A549 (cell line): ENCODE data around the gene MYBL2. TPM values are rescaled to one million over a fixed set of nuclear protein-coding genes. Genes with fewer than 3 reads are reported as not detected.

Experiments
- ATAC-seq, 2 experiments: fragments of 200-7000 bp in 1 of 2; fragments of >200 bp in 1 of 2; cut with Nextera tagmentation in 1 of 2; cut with Tn5 transposase in 1 of 2; 3 replicates each; pipeline versions ENCODE4 v1.8.0 to v1.9.1; 2018 to 2020; ENCODE audit warnings: mild to moderate bottlenecking in 1 of 2, moderate library complexity in 1 of 2
- CTCF ChIA-PET: fragments of 300-600 bp; sonication (Branson Sonifier 250); formaldehyde crosslinking; extraction: SDS; loops from one replicate; lab custom pipeline; 2021; ENCODE audit warnings: antibody characterized with exemption, inconsistent platforms; lab: Yijun Ruan, JAX
- POLR2A ChIA-PET: fragments of 350-600 bp; formaldehyde crosslinking; extraction: SDS; loops from one replicate; lab custom pipeline; 2021; ENCODE audit warnings: antibody characterized with exemption, inconsistent platforms; lab: Yijun Ruan, JAX
- DNase-seq, 2 experiments: peaks; one replicate each; pipeline versions ENCODE4 v3.0.0 to v3.0.0-alpha.2; 2011 to 2016; ENCODE audit warnings: low read depth in 1 of 2, low spot score in 1 of 2
- FAIRE-seq: peaks from 2 replicates; lab custom pipeline; 2011; peaks lifted over from hg19 to GRCh38; lab: Jason Lieb, UNC
- H3K27ac ChIP-seq, 2 experiments: fragments of >200 bp; sonication (Bioruptor Twin); formaldehyde crosslinking; 3 replicates each; pipeline ENCODE4 v1.5.1; 2016 to 2017
- H3K4me1 ChIP-seq: fragments of >200 bp; sonication (Bioruptor Twin); formaldehyde crosslinking; 3 replicates; pipeline ENCODE4 v1.6.1; 2016
- H3K4me2 ChIP-seq: fragments of >200 bp; sonication (Bioruptor Twin); formaldehyde crosslinking; 3 replicates; pipeline ENCODE4 v1.6.1; 2016
- H3K4me3 ChIP-seq: fragments of >200 bp; sonication (Bioruptor Twin); formaldehyde crosslinking; 3 replicates; pipeline ENCODE4 v1.5.1; 2016
- H3K9me3 ChIP-seq: fragments of >200 bp; sonication (Bioruptor Twin); formaldehyde crosslinking; 3 replicates; pipeline ENCODE4 v1.6.1; 2016
- BHLHE40 ChIP-seq: IDR thresholded peaks from 2 replicates; pipeline ENCODE4 v1.6.1; 2012; ENCODE audit warnings: low read depth, low read length, inconsistent platforms
- CBX2 ChIP-seq: fragments of 200-600 bp; sonication (generic); IDR thresholded peaks from 2 replicates; pipeline ENCODE4 v1.6.1; 2016; ENCODE audit warnings: low read depth, mild to moderate bottlenecking, borderline replicate concordance
- CBX8 ChIP-seq: fragments of 200-600 bp; sonication (generic); IDR thresholded peaks from 2 replicates; pipeline ENCODE4 v1.6.1; 2016
- EHF ChIP-seq: fragments of 250-450 bp; sonication (Bioruptor Pico); IDR thresholded peaks from 2 replicates; pipeline ENCODE4 v1.5.0; 2020; ENCODE audit warnings: mild to moderate bottlenecking
- EHMT2 ChIP-seq: fragments of 200-600 bp; sonication (generic); IDR thresholded peaks from 2 replicates; pipeline ENCODE4 v1.6.1; 2016; ENCODE audit warnings: antibody characterized with exemption, low read depth, mild to moderate bottlenecking, moderate library complexity
- FOSB ChIP-seq: fragments of 250-450 bp; sonication (Bioruptor Pico); IDR thresholded peaks from 2 replicates; pipeline ENCODE4 v1.5.0; 2020; ENCODE audit warnings: mild to moderate bottlenecking, moderate library complexity
- HOXB5 ChIP-seq: fragments of 250-450 bp; sonication (Bioruptor Pico); IDR thresholded peaks from 2 replicates; pipeline ENCODE4 v1.5.0; 2020; ENCODE audit warnings: mild to moderate bottlenecking, moderate library complexity
- KDM1A ChIP-seq: fragments of 200-600 bp; sonication (generic); IDR thresholded peaks from 2 replicates; pipeline ENCODE4 v1.6.1; 2016; ENCODE audit warnings: low read depth, mild to moderate bottlenecking
- MAX ChIP-seq: IDR thresholded peaks from 2 replicates; pipeline ENCODE4 v1.6.1; 2012
- MYC ChIP-seq: IDR thresholded peaks from 2 replicates; pipeline ENCODE4 v1.6.1; 2012; ENCODE audit warnings: mild to moderate bottlenecking, inconsistent platforms, low read length, improper control_type of control experiment, borderline replicate concordance
- NPAS2 ChIP-seq: fragments of 250-450 bp; sonication (Bioruptor Pico); IDR thresholded peaks from 2 replicates; pipeline ENCODE4 v1.8.0; 2022; ENCODE audit warnings: mild to moderate bottlenecking, moderate library complexity, borderline replicate concordance
- NR3C1 ChIP-seq: fragments of >200 bp; sonication (Bioruptor Twin); formaldehyde crosslinking; IDR thresholded peaks from 3 replicates; pipeline ENCODE4 v1.6.1; 2017
- RCOR1 ChIP-seq: fragments of 150-350 bp; IDR thresholded peaks from 2 replicates; pipeline ENCODE4 v1.6.1; 2014; ENCODE audit warnings: antibody characterized with exemption, low read length, low read depth
- TFCP2L1 ChIP-seq: fragments of 250-450 bp; sonication (Bioruptor Pico); IDR thresholded peaks from 2 replicates; pipeline ENCODE4 v1.5.0; 2021; ENCODE audit warnings: mild to moderate bottlenecking
- ZC3H11A ChIP-seq: fragments of 450-650 bp; IDR thresholded peaks from 2 replicates; pipeline ENCODE4 v1.6.1; 2014; ENCODE audit warnings: antibody characterized with exemption, mild to moderate bottlenecking
- ZFP36 ChIP-seq: fragments of 450-650 bp; IDR thresholded peaks from 2 replicates; pipeline ENCODE4 v1.6.1; 2014; ENCODE audit warnings: borderline replicate concordance; ENCODE audit not compliant: partially characterized antibody
- ZNF302 ChIP-seq: fragments of 250-450 bp; sonication (Bioruptor Pico); IDR thresholded peaks from 2 replicates; pipeline ENCODE4 v1.9.0; 2021; ENCODE audit warnings: inconsistent platforms, mild to moderate bottlenecking, moderate library complexity
- WGBS: methylation state at CpG from one replicate; pipeline ENCODE4 v1.1.6; 2017; ENCODE audit errors: missing lambda C conversion rate; 5-methylcytosine and 5-hydroxymethylcytosine counted together
- polyA plus RNA-seq, 4 experiments: library from polyadenylated mRNA; depleted of rRNA in 3 of 4; stranded (reverse); fragments of >200 nt; fragmentation: RNase III in 1 of 4; extraction: RNeasy Plus Mini Kit Qiagen cat#74134 plus additional on column Dnase treatment in 1 of 4; gene quantifications; 2 replicates in 3 of 4; 3 replicates in 1 of 4; pipeline ENCODE4 v1.2.3, GENCODE V29; 2011 to 2017

Gene MYBL2
- polyA plus RNA-seq, 2 of the 4 experiments (the other 2 are of a cell fraction) = 19.9 to 53.7 TPM

- no peak overlapping the region for H3K27ac ChIP-seq
- H3K4me3 ChIP-seq = no peak overlapping the region
- POLR2A ChIA-PET = no interaction called here
- TF ChIP-seq RCOR1 (no peak), ZFP36 (peak; percentile 32), CBX2 (no peak), HOXB5 (CRISPR knock-in tag) (no peak)
- TF ChIP-seq, all 56 proteins: peak for 1
- H3K4me2 ChIP-seq = no peak overlapping the region
- CTCF ChIA-PET = interaction anchor here (1.7 to 2.7 kb wide), 2 partner anchors 9 to 163 kb away, joined by 4 to 11 read pairs; no protein-coding TSS in a partner anchor
- H3K9me3 ChIP-seq = no peaks in the 10 kb centered on the region
- DNase-seq (no peak), FAIRE-seq (no peak), ATAC-seq (no peak)
- 88% methylated on average over 8 of the region's 8 CpGs for WGBS
- no peaks in the 10 kb centered on the region for H3K4me1 ChIP-seq
Measured at GRCh38 chr20:43700627-43701026, 33.7 kb downstream of the MYBL2 start.

DNA sequence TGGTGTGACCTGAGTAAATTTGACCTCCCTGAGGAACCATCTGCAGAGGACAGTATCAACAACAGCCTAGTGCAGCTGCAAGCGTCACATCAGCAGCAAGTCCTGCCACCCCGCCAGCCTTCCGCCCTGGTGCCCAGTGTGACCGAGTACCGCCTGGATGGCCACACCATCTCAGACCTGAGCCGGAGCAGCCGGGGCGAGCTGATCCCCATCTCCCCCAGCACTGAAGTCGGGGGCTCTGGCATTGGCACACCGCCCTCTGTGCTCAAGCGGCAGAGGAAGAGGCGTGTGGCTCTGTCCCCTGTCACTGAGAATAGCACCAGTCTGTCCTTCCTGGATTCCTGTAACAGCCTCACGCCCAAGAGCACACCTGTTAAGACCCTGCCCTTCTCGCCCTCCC, 35.6 kb downstream of the MYBL2 start:
- H3K9me3 ChIP-seq = no peaks in the 10 kb centered on the region
- FAIRE-seq (no peak), DNase-seq (no peak), ATAC-seq (no peak)
- ChIA-PET POLR2A (no interaction called here), CTCF (interaction anchor here (1.2 kb wide), 1 partner anchor 487 kb away, joined by 3 read pairs; no protein-coding TSS in a partner anchor)
- WGBS = 93% methylated on average over 8 of the region's 14 CpGs
- no peak overlapping the region for H3K4me3 ChIP-seq
- H3K4me2 ChIP-seq = no peak overlapping the region
- H3K4me1 ChIP-seq = no peaks in the 10 kb centered on the region
- H3K27ac ChIP-seq = no peak overlapping the region; a peak in 1 of 6 replicates
- no peak for TF ChIP-seq HOXB5 (CRISPR knock-in tag)
- no peak for TF ChIP-seq CBX8
- no peak for TF ChIP-seq KDM1A
- no peak for TF ChIP-seq FOSB (CRISPR knock-in tag)

DNA sequence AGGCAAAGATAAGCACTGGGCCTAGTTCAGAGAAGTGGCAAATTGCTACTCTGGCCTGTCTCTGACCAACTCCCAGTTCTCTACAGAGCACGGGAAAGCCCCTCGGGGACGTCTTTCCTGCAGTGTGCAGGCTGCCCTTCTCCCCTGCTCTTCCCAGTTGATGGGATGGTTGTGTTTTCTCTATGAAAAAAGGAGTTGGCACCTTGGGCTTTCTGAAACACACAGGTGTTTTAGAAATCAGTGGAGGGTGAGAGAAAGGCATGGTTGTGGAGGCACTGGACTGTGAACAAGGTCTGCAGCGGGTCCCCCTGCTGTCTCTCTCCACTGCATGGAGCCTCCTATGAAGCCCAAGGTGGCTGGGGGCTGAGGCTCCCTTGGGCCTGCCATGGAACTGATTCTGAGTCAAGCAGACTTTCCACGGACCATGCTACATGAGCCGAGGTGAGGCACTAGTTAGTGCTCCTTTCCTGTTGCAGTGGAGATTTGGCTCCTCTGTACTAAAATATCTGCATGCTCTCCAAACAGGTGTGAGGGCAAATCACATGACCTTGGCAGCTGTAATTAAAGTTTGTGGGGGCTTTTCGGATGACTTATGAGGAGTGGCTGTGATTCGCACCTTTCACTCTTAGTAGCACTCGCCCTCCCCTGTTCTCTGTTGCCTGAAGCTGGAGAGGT, 43.6 kb downstream of the MYBL2 start:
- ChIA-PET CTCF (no interaction called here), POLR2A (no interaction called here)
- H3K4me3 ChIP-seq = no peak overlapping the region
- FAIRE-seq (no peak), DNase-seq (no peak), ATAC-seq (no peak)
- no peak overlapping the region for H3K27ac ChIP-seq
- no peaks in the 10 kb centered on the region for H3K9me3 ChIP-seq
- no peak overlapping the region for H3K4me2 ChIP-seq
- no peaks in the 10 kb centered on the region for H3K4me1 ChIP-seq
- TF ChIP-seq CBX8 (no peak), BHLHE40 (no peak), MAX (no peak), TFCP2L1 (CRISPR knock-in tag) (no peak)
- WGBS = 96% methylated on average over 9 of the region's 9 CpGs

GRCh38 chr20:43711098-43711654, 44.3 kb downstream of the MYBL2 start:
- no peak overlapping the region for H3K4me3 ChIP-seq
- no peak overlapping the region for H3K27ac ChIP-seq
- H3K4me1 ChIP-seq = no peaks in the 10 kb centered on the region
- H3K9me3 ChIP-seq = no peaks in the 10 kb centered on the region
- TF ChIP-seq NPAS2 (CRISPR knock-in tag) (no peak), ZNF302 (no peak)
- ChIA-PET POLR2A (no interaction called here), CTCF (no interaction called here)
- no peak for FAIRE-seq
- no peak overlapping the region for H3K4me2 ChIP-seq
- ATAC-seq = no peak
- 87% methylated on average over 12 of the region's 15 CpGs for WGBS
- no peak for DNase-seq

GRCh38 chr20:43715044-43715443, 48.1 kb downstream of the MYBL2 start:
- ChIA-PET POLR2A (no interaction called here), CTCF (interaction anchor here (2.2 kb wide), 1 partner anchor 34 kb away, joined by 8 read pairs; no protein-coding TSS in a partner anchor)
- no peak overlapping the region for H3K4me2 ChIP-seq
- DNase-seq = no peak
- H3K27ac ChIP-seq = no peak overlapping the region
- H3K4me3 ChIP-seq = no peak overlapping the region
- no peaks in the 10 kb centered on the region for H3K9me3 ChIP-seq
- ATAC-seq = no peak
- FAIRE-seq = no peak
- TF ChIP-seq EHMT2 = no peak
- TF ChIP-seq ZC3H11A = no peak
- no peak for TF ChIP-seq NR3C1
- TF ChIP-seq CBX8 = no peak
- TF ChIP-seq EHF (CRISPR knock-in tag) = no peak
- no peak for TF ChIP-seq HOXB5 (CRISPR knock-in tag)
- no peak for TF ChIP-seq MYC
- no peak for TF ChIP-seq TFCP2L1 (CRISPR knock-in tag)
- no peak for TF ChIP-seq ZNF302
- TF ChIP-seq FOSB (CRISPR knock-in tag) = no peak
- TF ChIP-seq, all 56 proteins: peak for 0
- H3K4me1 ChIP-seq = no peaks in the 10 kb centered on the region
- WGBS = 96% methylated on average over 8 of the region's 9 CpGs
